Left ventricle myocardium superior (tissue), 1 donor: Measurements from ENCODE around the gene GRAMD1C. TPM values are rescaled to one million over a fixed set of nuclear protein-coding genes. Genes with fewer than 3 reads are reported as not detected.
"Not testable (repeated sequence)": the region's sequence is repeated elsewhere in the genome, so short reads cannot be mapped to it uniquely, and the experiment has no call there.

Experiments used
- ATAC-seq: fragments of 200-7000 bp; cut with Tn5 transposase; one replicate; pipeline ENCODE4 v1.9.1; 2020; ENCODE audit warnings: mild to moderate bottlenecking, moderate library complexity
- DNase-seq: peaks from one replicate; pipeline ENCODE4 v3.0.0-alpha.2; 2020
- intact Hi-C: fragments of 100-400 bp; cut with micrococcal nuclease; formaldehyde crosslinking; loops from one replicate; pipeline ENCODE4 v1.11.0; 2022
- total RNA-seq: library from RNA; stranded (reverse); fragmentation: NEBNext Ultra II Directional; extraction: Animal tissue kit (Norgen Biotek cat#: 25700); gene quantifications from one replicate; pipeline ENCODE4 v1.2.1, GENCODE V29; 2021
- donor health status: DM: no; HTN: yes; CAD: no; lungs with severe emphysema.

GRAMD1C gene
- total RNA-seq, 1 donor from 2014 or later = 3.4 TPM

DNA sequence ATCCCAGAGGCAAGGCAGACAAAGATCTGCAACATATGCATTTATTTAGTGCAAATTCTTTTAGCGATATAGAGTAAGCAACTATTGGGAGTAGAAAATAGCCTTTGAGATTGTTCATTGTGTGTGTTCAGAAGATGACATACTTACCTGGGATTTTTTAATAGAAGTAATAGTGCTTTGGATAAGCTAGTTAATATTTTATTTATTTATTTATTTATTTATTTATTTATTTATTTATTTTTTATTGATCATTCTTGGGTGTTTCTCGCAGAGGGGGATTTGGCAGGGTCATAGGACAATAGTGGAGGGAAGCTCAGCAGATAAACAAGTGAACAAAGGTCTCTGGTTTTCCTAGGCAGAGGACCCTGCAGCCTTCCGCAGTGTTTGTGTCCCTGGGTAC is 10.5 kb downstream of the GRAMD1C start:
- ATAC-seq, DNase-seq, intact Hi-C loops: not testable (repeated sequence)

GRCh38 chr3:113849841-113850240 is 11.3 kb downstream of the GRAMD1C start:
- ATAC-seq, intact Hi-C loops: not testable (repeated sequence)

GRCh38 chr3:113850391-113850790 is 11.8 kb downstream of the GRAMD1C start:
- intact Hi-C loops, ATAC-seq, DNase-seq: not testable (repeated sequence)

More at GRCh38 chr3:113849841-113850240, 11.3 kb downstream of the GRAMD1C start:
- DNase-seq = not testable (repeated sequence)

DNA sequence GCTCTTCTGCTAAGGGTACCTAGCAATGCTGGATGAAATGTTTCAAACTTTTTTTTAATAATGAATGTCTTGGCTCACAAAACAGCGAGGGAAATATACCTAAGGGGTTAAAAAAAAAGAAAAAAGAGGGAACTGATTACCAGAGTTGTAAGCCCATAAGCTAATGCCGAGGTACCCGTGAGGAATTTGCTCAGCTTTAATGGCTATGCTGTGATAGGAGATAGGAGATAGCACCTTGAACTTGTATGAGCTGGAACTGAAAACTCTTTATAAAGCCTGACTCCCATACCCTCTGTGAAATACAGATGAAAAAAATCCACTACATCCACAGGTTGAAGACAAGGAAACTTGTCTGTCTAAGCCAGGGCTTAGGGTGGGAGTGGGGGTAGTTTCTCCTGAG is 13.9 kb downstream of the GRAMD1C start:
- ATAC-seq = no peak
- intact Hi-C loops = no loop called here
- DNase-seq = no peak

GRCh38 chr3:113867506-113867905 is 28.9 kb downstream of the GRAMD1C start:
- no peak for DNase-seq
- no peak for ATAC-seq
- intact Hi-C loops = no loop called here

GRCh38 chr3:113873293-113873692 is 34.7 kb downstream of the GRAMD1C start:
- ATAC-seq (no peak), DNase-seq (no peak)
- intact Hi-C loops = no loop called here

GRCh38 chr3:113873814-113874526 is 35.4 kb downstream of the GRAMD1C start:
- intact Hi-C loops = no loop called here
- ATAC-seq (no peak), DNase-seq (no peak)

DNA sequence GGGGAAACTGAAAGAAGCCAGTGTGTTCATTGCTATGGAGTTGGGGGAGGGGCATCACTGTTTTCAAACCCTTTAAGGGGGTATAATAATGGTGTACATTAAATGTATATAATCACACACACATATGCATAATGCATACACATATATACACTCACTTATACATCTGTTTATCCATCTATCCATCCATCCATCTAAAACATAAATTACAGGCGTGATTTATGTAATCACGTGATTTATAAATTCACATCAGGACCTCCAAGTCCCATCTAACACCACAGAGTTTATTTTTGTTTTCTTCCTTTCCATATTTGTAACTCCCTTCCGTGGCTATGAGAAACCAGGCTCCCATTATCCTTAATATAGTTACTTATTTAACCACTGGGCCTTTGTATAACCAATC is 39.8 kb downstream of the GRAMD1C start:
- no peak for ATAC-seq

DNA sequence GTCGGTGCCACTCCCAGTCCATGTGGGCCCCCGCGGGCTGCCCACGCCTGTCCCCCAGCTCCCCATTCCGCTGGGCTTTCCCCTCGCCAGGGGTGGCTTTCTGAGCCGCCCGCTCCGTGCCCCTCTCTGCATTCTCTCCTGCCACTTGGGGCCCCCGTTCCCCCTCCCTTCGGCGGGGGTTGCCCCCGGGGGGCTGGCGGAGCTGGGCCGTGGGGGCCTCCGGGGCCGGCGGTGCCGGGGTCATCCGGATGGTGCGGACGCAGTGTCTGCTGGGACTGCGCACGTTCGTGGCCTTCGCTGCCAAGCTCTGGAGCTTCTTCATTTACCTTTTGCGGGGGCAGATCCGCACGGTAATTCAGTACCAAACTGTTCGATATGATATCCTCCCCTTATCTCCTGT is 46.5 kb downstream of the GRAMD1C start:
- no peak for DNase-seq

More for the DNA sequence above, 39.8 kb downstream of the GRAMD1C start:
- no peak for DNase-seq
- intact Hi-C loops = no loop called here

GRCh38 chr3:113890256-113890900 is 51.8 kb downstream of the GRAMD1C start:
- no peak for ATAC-seq
- no peak for DNase-seq
- intact Hi-C loops = no loop called here

More for the DNA sequence above, 46.5 kb downstream of the GRAMD1C start:
- no peak for ATAC-seq
- intact Hi-C loops = no loop called here

- no peak for DNase-seq
- intact Hi-C loops = no loop called here
- no peak for ATAC-seq
Observed at GRCh38 chr3:113894927-113895326, 56.3 kb downstream of the GRAMD1C start.

DNA sequence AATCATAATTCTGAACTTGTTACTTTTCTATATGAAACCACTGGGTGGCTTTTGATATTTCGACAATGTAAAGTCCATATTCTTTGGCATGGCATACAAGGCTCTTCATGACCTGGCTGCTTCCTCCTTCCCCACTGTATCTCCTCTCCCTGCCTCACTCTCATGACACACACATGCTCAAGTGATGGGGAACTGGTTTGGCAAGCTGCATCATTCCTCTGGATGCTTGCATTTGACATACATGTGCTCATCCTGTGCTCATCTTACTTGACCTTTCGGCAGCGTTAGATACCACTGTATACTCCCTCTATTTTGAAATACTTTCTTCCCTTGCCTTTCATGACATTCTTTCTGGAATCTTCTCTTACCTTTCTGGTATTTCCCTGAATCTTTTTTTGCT is 57.4 kb downstream of the GRAMD1C start:
- ATAC-seq (no peak), DNase-seq (no peak)
- intact Hi-C loops = no loop called here

DNA sequence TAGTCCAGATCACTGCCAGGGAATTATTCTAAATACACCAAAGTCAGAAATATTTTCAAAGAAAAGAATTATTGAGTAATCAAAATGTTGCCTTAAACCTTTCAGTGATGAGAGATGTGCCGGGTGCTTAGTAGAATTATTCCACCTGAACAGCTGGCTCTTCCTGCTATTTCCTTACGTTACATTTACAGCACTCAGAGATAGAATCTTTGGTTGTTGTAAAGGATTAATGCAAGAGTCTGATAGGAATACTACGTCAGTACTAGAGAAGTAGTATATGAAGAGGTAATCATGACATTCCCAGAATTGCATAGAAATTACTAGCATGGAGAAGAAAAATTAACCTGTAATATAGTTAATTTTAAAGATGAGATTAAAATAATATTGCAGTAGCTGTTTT is 58.3 kb downstream of the GRAMD1C start:
- no peak for DNase-seq
- no peak for ATAC-seq
- intact Hi-C loops = no loop called here

DNA sequence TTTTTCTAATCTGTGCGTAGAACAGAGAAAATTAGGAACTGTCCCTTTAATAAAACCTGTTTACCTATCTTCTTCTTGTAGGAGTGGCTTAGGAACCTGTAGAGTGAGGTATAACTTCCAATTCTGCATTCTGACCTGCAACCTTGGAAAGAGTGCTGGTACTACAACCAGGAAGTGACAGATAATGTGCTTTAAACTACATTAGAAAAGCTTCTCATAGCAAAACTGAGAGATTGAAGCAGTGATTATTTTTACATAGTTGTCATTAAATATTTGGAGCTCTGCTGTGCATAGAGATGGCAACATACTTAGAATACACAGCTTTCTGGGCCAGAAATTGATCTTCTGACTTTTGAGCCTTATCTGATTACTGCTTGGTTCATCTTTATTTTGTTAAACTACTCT is 58.8 kb downstream of the GRAMD1C start:
- ATAC-seq = no peak
- DNase-seq = no peak
- intact Hi-C loops = no loop called here

DNA sequence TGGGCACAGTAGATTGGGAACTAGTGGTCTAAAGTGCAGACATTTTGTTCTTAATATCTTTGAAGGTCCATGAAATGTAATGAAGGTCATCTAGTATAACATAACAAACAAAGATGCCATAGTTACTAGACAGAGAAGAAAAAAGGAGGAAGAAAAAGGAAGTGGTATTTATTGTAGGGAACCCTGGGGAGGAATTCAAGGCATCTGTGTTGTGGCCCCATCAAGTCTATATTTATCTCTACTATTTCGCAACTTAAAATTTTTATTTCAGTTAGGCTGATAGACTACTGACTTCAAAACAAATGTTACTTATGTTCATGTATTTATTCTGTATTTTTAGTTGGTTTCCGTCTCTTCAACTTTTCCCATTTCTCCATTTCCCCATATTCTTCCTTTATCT is 60.3 kb downstream of the GRAMD1C start:
- ATAC-seq (no peak), DNase-seq (no peak)
- intact Hi-C loops = no loop called here

DNA sequence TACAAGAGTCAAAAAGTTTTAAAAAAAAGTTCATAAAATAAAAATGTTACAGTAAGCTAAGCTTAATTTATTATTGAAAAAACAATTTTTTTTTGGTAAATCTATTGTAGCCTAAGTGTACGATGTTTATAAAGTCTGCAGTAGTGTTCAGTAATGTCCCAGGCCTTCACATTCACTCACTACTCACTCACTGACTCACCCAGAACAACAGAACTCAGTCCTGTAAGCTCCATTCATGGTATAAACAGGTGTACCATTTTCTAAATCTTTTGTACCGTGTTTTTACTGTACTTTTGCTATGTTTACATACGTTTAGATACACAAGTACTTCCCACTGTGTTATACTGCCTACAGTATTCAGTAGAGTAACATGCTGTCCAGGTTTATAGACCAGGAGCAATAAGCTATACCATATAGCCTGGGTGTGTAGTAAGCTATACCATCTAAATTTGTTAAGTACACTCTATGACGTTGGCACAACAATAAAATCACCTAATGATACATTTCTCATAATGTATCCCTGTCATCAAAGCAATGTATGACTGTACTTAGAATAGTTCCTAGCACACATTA is 68.1 kb downstream of the GRAMD1C start:
- intact Hi-C loops = no loop called here
- no peak for DNase-seq
- no peak for ATAC-seq

DNA sequence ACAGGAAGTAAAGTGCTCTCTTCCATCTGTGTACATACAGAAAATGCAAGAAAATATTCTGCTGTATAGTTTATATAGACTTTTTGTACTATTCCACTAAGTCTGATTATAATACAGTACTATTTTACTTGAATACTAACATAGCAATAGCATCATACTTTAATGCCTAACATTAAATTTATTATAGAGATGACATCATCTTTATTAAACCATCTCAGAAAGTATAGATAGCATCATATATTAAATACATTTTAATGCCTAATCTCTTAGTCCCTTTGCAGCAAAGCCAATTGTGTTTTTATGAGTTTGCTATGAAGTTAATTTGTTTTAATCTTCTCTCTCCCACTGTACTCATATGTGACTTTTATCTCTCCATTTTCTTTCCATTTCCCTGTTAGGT is 69.5 kb downstream of the GRAMD1C start:
- ATAC-seq (no peak), DNase-seq (no peak)
- intact Hi-C loops = no loop called here

DNA sequence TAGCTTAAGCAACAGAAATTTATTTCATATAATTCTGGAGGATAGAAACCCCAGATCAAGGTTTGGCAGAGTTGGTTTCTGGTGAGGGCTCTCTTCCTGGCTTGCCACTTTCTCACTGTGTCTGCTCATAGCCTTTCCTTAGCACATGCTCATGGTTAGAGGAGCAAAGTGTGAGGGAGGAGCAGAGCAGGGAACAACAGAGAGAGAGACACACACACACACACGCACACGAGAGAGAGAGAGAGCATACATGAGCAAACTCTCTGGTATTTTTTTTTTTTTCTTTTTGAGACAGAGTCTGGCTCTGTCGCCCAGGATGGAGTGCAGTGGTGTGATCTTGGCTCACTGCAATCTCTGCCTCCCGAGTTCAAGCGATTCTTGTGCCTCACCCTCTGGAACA is 72.4 kb downstream of the GRAMD1C start:
- ATAC-seq (no peak), DNase-seq (no peak)
- intact Hi-C loops = no loop called here

GRCh38 chr3:113912552-113913236 is 74.1 kb downstream of the GRAMD1C start:
- intact Hi-C loops = no loop called here
- DNase-seq = no peak
- ATAC-seq = peak; percentile 34

- ATAC-seq = no peak
- intact Hi-C loops = no loop called here
- no peak for DNase-seq
Observed at GRCh38 chr3:113914646-113915045, 76.1 kb downstream of the GRAMD1C start.
